Measurements from ENCODE around the gene VSIG1.

DNA sequence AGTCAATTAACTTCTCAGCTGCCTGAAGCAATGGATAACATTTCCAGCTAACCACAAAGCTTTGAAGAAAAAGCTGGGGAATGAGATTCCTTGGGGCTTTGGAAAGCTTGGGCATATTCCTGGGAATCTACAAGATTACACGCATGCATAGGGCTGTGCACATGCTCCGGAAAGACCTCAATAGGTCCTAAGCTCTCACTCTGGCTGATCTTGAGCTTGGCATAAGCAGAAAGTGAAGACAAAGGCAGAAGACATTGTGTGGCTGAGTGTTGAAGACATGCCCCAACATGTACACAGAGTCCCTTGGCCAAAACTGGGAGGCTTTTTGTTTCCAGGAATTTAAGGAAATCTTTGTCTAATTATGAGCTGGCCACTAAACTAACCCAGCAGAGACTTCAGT lies 77.9 kb downstream of the VSIG1 start:
- TF ChIP-seq ATF7 (IDR thresholded peaks at IDR 0.05; ENCODE audit: low read depth) (no peak), KDM1A (IDR thresholded peaks at IDR 0.05; ENCODE audit: borderline replicate concordance) (no peak), SRF (IDR thresholded peaks at IDR 0.05; ENCODE audit: low read depth in 2 of 2, low read length in 2 of 2) (no peak), EED (IDR thresholded peaks at IDR 0.05; ENCODE audit: low read depth) (no peak), SIX5 (IDR thresholded peaks at IDR 0.05; ENCODE audit: low read depth, low read length, severe bottlenecking) (no peak), ZBED1 (IDR thresholded peaks at IDR 0.05; ENCODE audit: borderline replicate concordance) (no peak), RFX5 (IDR thresholded peaks at IDR 0.05; ENCODE audit: low read depth, low read length) (no peak), POLR2A (IDR thresholded peaks at IDR 0.05; ENCODE audit: low read depth, low read length) (no peak), DPF2 (IDR thresholded peaks at IDR 0.05) (no peak), SMARCA5 (IDR thresholded peaks at IDR 0.05) (no peak)
- TF ChIP-seq, protein P1, sequence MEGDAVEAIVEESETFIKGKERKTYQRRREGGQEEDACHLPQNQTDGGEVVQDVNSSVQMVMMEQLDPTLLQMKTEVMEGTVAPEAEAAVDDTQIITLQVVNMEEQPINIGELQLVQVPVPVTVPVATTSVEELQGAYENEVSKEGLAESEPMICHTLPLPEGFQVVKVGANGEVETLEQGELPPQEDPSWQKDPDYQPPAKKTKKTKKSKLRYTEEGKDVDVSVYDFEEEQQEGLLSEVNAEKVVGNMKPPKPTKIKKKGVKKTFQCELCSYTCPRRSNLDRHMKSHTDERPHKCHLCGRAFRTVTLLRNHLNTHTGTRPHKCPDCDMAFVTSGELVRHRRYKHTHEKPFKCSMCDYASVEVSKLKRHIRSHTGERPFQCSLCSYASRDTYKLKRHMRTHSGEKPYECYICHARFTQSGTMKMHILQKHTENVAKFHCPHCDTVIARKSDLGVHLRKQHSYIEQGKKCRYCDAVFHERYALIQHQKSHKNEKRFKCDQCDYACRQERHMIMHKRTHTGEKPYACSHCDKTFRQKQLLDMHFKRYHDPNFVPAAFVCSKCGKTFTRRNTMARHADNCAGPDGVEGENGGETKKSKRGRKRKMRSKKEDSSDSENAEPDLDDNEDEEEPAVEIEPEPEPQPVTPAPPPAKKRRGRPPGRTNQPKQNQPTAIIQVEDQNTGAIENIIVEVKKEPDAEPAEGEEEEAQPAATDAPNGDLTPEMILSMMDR (IDR thresholded peaks at IDR 0.05 in 2 of 3, conservative IDR thresholded peaks at IDR 0.05 in 1 of 3; ENCODE audit: control insufficient read depth in 2 of 3, extremely low read depth in 1 of 3, insufficient read depth in 1 of 3, low read depth in 3 of 3, low read length in 3 of 3), result no peak
- TF ChIP-seq, protein P2, sequence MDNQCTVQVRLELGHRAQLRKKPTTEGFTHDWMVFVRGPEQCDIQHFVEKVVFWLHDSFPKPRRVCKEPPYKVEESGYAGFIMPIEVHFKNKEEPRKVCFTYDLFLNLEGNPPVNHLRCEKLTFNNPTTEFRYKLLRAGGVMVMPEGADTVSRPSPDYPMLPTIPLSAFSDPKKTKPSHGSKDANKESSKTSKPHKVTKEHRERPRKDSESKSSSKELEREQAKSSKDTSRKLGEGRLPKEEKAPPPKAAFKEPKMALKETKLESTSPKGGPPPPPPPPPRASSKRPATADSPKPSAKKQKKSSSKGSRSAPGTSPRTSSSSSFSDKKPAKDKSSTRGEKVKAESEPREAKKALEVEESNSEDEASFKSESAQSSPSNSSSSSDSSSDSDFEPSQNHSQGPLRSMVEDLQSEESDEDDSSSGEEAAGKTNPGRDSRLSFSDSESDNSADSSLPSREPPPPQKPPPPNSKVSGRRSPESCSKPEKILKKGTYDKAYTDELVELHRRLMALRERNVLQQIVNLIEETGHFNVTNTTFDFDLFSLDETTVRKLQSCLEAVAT (IDR thresholded peaks at IDR 0.05), result no peak
- TF ChIP-seq, protein P3, sequence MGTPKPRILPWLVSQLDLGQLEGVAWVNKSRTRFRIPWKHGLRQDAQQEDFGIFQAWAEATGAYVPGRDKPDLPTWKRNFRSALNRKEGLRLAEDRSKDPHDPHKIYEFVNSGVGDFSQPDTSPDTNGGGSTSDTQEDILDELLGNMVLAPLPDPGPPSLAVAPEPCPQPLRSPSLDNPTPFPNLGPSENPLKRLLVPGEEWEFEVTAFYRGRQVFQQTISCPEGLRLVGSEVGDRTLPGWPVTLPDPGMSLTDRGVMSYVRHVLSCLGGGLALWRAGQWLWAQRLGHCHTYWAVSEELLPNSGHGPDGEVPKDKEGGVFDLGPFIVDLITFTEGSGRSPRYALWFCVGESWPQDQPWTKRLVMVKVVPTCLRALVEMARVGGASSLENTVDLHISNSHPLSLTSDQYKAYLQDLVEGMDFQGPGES (IDR thresholded peaks at IDR 0.05), result no peak

Measured in GM12878 (cell line).